PFSK-1 (cell line): ENCODE measurements around the gene OPN1SW.

ENCODE experiments used
- POLR2AphosphoS5 ChIP-seq: IDR thresholded peaks from 2 replicates; pipeline ENCODE4 v1.6.1; 2012; ENCODE audit warnings: low read depth, mild to moderate bottlenecking, control low read depth, low read length, moderate library complexity
- SIN3A ChIP-seq: IDR thresholded peaks from 2 replicates; pipeline ENCODE4 v1.6.1; 2012; ENCODE audit warnings: mild to moderate bottlenecking, low read length, moderate library complexity, borderline replicate concordance; ENCODE audit not compliant: insufficient read depth
- TF ChIP-seq, protein P1 (sequence below), 2 experiments: IDR thresholded peaks; 2 replicates each; pipeline versions ENCODE4 v1.6.1 to v1.8.0; 2011 to 2012; ENCODE audit warnings: low read depth in 2 of 2, low read length in 2 of 2, control low read depth in 1 of 2, inconsistent platforms in 1 of 2, mild to moderate bottlenecking in 1 of 2, moderate library complexity in 1 of 2; ENCODE audit not compliant: insufficient read depth in 1 of 2

DNA sequence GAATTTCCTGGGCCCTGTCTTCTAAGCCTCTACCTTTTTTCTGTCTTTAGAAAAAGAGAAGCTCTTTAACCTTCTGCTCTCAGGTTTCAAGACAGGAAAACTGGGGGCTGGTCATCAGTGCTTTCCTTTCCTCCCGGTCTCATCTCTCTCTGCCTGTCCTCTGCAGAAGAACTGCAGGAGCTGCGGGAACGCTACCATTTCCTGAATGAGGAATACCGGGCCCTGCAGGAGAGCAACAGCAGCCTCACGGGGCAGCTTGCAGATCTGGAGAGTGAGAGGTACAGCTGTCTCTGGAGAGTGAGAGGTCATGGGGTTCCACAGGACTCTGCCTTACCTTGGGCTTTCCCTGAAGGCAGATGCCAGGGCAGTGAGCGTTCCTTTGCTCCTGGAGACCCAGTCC lies 28.9 kb upstream of the OPN1SW start:
- TF ChIP-seq, protein P1, sequence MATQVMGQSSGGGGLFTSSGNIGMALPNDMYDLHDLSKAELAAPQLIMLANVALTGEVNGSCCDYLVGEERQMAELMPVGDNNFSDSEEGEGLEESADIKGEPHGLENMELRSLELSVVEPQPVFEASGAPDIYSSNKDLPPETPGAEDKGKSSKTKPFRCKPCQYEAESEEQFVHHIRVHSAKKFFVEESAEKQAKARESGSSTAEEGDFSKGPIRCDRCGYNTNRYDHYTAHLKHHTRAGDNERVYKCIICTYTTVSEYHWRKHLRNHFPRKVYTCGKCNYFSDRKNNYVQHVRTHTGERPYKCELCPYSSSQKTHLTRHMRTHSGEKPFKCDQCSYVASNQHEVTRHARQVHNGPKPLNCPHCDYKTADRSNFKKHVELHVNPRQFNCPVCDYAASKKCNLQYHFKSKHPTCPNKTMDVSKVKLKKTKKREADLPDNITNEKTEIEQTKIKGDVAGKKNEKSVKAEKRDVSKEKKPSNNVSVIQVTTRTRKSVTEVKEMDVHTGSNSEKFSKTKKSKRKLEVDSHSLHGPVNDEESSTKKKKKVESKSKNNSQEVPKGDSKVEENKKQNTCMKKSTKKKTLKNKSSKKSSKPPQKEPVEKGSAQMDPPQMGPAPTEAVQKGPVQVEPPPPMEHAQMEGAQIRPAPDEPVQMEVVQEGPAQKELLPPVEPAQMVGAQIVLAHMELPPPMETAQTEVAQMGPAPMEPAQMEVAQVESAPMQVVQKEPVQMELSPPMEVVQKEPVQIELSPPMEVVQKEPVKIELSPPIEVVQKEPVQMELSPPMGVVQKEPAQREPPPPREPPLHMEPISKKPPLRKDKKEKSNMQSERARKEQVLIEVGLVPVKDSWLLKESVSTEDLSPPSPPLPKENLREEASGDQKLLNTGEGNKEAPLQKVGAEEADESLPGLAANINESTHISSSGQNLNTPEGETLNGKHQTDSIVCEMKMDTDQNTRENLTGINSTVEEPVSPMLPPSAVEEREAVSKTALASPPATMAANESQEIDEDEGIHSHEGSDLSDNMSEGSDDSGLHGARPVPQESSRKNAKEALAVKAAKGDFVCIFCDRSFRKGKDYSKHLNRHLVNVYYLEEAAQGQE (IDR thresholded peaks at IDR 0.05; ENCODE audit: insufficient read depth in 1 of 2, low read depth in 2 of 2, low read length in 2 of 2): no peak
- TF ChIP-seq POLR2AphosphoS5: no peak
- no peak for TF ChIP-seq SIN3A
